C4-2B (cell line): Measurements from ENCODE around the gene TCN2.

Experiments used
- H3K27ac ChIP-seq: fragments of 450-650 bp; 2 replicates; pipeline ENCODE4 v1.5.1; 2017
- CTCF ChIP-seq: fragments of 450-650 bp; conservative IDR thresholded peaks from 2 replicates; pipeline ENCODE4 v1.5.1; 2017; ENCODE audit warnings: mild to moderate bottlenecking
- ZFX ChIP-seq: fragments of 450-650 bp; IDR thresholded peaks from 2 replicates; pipeline ENCODE4 v1.6.1; 2017

The TCN2 gene

GRCh38 chr22:30605449-30606110 is 1.4 kb upstream of the TCN2 start:
- no peak overlapping the region for H3K27ac ChIP-seq

GRCh38 chr22:30607300-30607930 is 441 bp downstream of the TCN2 start:
- TF ChIP-seq ZFX (no peak), CTCF (no peak)
- H3K27ac ChIP-seq = no peak overlapping the region

More at GRCh38 chr22:30605449-30606110, 1.4 kb upstream of the TCN2 start:
- TF ChIP-seq CTCF = peak; percentile 92
- TF ChIP-seq ZFX = no peak

- TF ChIP-seq CTCF (no peak), ZFX (no peak)
- no peak overlapping the region for H3K27ac ChIP-seq
Measured at GRCh38 chr22:30607939-30608338, 965 bp downstream of the TCN2 start.

- no peak overlapping the region for H3K27ac ChIP-seq
- no peak for TF ChIP-seq ZFX
- no peak for TF ChIP-seq CTCF
Measured at GRCh38 chr22:30609260-30610185, 2.5 kb downstream of the TCN2 start.

- TF ChIP-seq CTCF = no peak
- TF ChIP-seq ZFX = no peak
- H3K27ac ChIP-seq = no peak overlapping the region
Measured at GRCh38 chr22:30610299-30610698, 3.3 kb downstream of the TCN2 start.

- TF ChIP-seq CTCF (no peak), ZFX (no peak)
- H3K27ac ChIP-seq = no peak overlapping the region
Measured at GRCh38 chr22:30611197-30611596, 4.2 kb downstream of the TCN2 start.

- no peak overlapping the region for H3K27ac ChIP-seq
- TF ChIP-seq ZFX (no peak), CTCF (no peak)
Measured at GRCh38 chr22:30612789-30613188, 5.8 kb downstream of the TCN2 start.
